ENCODE measurements around the gene IL1RAPL1.

- TF ChIP-seq SUZ12 (IDR thresholded peaks at IDR 0.05; ENCODE audit: extremely low read depth, insufficient read depth, insufficient read length), result no peak
- TF ChIP-seq ZNF274 (IDR thresholded peaks at IDR 0.05; ENCODE audit: low read depth, low read length), result no peak
Measured at GRCh38 chrX:29640106-29640505, 1052.9 kb downstream of the IL1RAPL1 start.

All from NT2/D1 (cell line).